ENCODE results near the gene SLC7A8. TPM values are rescaled to one million over a fixed set of nuclear protein-coding genes. Genes with fewer than 3 reads are reported as not detected.

SLC7A8 gene
- total RNA-seq, 1 donor from 2014 or later: 2.3 TPM

DNA sequence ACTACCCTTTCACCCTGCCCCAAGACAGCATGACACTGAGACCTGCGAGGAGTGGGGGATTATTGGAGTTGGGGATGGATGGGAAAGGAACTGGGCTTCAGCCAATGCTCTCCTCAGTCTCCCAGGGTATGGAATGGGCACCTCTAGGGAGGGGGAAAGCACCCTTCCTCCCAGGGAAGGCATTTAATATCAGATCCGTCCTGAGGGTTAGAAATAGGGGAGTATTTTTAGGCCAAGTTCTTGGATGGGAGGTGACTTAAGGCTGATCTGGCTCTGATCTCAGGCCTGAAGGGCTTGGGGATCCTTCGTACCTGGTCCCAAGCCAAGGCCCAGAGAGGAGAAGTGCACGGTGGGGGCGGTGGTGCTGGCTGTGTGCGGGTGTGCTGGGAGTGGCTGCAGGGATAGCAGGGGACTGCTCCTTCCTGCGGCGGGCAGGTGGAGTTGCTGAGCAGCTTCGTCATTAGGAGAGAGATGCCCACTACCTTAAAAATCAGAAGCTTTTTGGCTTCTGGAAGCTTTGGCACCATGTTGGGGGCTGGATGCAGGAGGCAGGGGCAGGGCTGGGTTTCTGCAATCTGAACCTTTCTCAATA lies 57.4 kb downstream of the SLC7A8 start:
- TF ChIP-seq, protein P1, sequence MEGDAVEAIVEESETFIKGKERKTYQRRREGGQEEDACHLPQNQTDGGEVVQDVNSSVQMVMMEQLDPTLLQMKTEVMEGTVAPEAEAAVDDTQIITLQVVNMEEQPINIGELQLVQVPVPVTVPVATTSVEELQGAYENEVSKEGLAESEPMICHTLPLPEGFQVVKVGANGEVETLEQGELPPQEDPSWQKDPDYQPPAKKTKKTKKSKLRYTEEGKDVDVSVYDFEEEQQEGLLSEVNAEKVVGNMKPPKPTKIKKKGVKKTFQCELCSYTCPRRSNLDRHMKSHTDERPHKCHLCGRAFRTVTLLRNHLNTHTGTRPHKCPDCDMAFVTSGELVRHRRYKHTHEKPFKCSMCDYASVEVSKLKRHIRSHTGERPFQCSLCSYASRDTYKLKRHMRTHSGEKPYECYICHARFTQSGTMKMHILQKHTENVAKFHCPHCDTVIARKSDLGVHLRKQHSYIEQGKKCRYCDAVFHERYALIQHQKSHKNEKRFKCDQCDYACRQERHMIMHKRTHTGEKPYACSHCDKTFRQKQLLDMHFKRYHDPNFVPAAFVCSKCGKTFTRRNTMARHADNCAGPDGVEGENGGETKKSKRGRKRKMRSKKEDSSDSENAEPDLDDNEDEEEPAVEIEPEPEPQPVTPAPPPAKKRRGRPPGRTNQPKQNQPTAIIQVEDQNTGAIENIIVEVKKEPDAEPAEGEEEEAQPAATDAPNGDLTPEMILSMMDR (IDR thresholded peaks at IDR 0.05; ENCODE audit: insufficient read depth, low read length, poor library complexity, severe bottlenecking): no peak
- no peak for DNase-seq (ENCODE audit: low read depth)
- no peak overlapping the region for H3K4me3 ChIP-seq (ENCODE audit: low read depth, low read length)
- H3K27me3 ChIP-seq (ENCODE audit: control insufficient read depth, insufficient read depth, low read length): no peaks in the 10 kb centered on the region
- H3K36me3 ChIP-seq (ENCODE audit: control insufficient read depth, insufficient read depth, low read length): no peaks in the 10 kb centered on the region

GRCh38 chr14:23125011-23125410 lies 58.4 kb downstream of the SLC7A8 start:
- Histone ChIP-seq H3K36me3 (ENCODE audit: control insufficient read depth, insufficient read depth, low read length) (no peaks in the 10 kb centered on the region), H3K27me3 (ENCODE audit: control insufficient read depth, insufficient read depth, low read length) (no peaks in the 10 kb centered on the region), H3K4me3 (ENCODE audit: low read depth, low read length) (no peak overlapping the region)
- no peak for DNase-seq (ENCODE audit: low read depth)
- TF ChIP-seq, protein P1 (IDR thresholded peaks at IDR 0.05; ENCODE audit: insufficient read depth, low read length, poor library complexity, severe bottlenecking): no peak

DNA sequence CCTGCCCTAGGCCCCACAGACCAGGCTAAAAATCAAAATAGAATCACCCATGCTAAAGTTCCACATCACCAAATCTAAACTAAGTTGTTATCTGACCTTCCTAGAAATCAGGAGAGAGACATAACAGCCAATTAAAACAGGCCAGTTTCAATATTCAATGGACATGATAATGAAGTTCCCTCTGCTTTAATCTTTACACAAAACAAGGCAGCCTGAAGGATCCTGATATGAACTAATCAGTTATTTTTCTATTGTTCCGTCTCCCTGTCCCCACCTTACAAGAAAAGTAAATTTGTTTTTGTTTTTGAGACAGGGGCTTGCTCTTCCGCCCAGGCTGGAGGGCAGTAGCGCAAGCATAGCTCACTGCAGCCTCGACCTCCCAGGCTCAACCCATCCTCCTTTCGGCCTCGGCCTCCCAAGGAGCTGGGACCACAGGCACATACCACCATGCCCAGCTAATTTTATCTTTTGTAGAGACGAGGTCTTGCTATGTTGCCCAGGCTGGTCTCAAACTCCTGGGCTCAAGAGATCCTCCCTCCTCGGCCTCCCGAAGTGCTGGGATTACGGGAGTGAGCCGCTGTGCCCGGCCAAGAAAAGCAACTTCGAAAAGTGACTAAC lies 59.0 kb downstream of the SLC7A8 start:
- H3K27me3 ChIP-seq (ENCODE audit: control insufficient read depth, insufficient read depth, low read length): no peaks in the 10 kb centered on the region
- no peak for DNase-seq (ENCODE audit: low read depth)
- TF ChIP-seq, protein P1 (IDR thresholded peaks at IDR 0.05; ENCODE audit: insufficient read depth, low read length, poor library complexity, severe bottlenecking): no peak
- H3K36me3 ChIP-seq (ENCODE audit: control insufficient read depth, insufficient read depth, low read length): no peaks in the 10 kb centered on the region
- no peak overlapping the region for H3K4me3 ChIP-seq (ENCODE audit: low read depth, low read length)

- H3K4me3 ChIP-seq (ENCODE audit: low read depth, low read length): no peak overlapping the region
- H3K36me3 ChIP-seq (ENCODE audit: control insufficient read depth, insufficient read depth, low read length): no peaks in the 10 kb centered on the region
- TF ChIP-seq, protein P1 (IDR thresholded peaks at IDR 0.05; ENCODE audit: insufficient read depth, low read length, poor library complexity, severe bottlenecking): no peak
- H3K27me3 ChIP-seq (ENCODE audit: control insufficient read depth, insufficient read depth, low read length): no peaks in the 10 kb centered on the region
- DNase-seq (ENCODE audit: low read depth): no peak
Observed at GRCh38 chr14:23123419-23123818, 60.0 kb downstream of the SLC7A8 start.

- no peaks in the 10 kb centered on the region for H3K27me3 ChIP-seq (ENCODE audit: control insufficient read depth, insufficient read depth, low read length)
- DNase-seq (ENCODE audit: low read depth): no peak
- no peak overlapping the region for H3K4me3 ChIP-seq (ENCODE audit: low read depth, low read length)
- TF ChIP-seq, protein P1 (IDR thresholded peaks at IDR 0.05; ENCODE audit: insufficient read depth, low read length, poor library complexity, severe bottlenecking): no peak
- H3K36me3 ChIP-seq (ENCODE audit: control insufficient read depth, insufficient read depth, low read length): no peaks in the 10 kb centered on the region
Observed at GRCh38 chr14:23122086-23122485, 61.4 kb downstream of the SLC7A8 start.

DNA sequence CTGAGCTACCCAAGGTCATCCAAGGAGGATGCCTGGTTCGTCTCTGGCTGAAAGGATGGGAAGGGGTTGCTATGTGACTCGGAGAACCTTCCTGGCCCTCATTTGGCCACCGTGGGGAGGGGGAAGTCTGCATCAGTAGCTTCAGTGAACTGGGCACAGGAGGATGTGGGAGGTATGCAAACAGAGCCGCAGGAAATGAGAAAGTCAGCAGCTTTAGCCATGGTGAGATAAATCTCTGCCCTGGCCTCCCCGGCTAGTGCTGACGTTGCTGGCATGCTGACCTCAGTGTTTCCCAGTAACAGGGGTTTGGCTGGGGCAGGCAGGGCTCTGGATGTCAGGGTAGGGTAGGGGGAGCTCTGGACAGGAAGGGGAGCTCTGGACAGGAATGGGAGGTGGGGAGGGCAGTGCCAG lies 62.1 kb downstream of the SLC7A8 start:
- Histone ChIP-seq H3K4me3 (ENCODE audit: low read depth, low read length) (no peak overlapping the region), H3K36me3 (ENCODE audit: control insufficient read depth, insufficient read depth, low read length) (no peaks in the 10 kb centered on the region), H3K27me3 (ENCODE audit: control insufficient read depth, insufficient read depth, low read length) (no peaks in the 10 kb centered on the region)
- peak; percentile 55 for DNase-seq (ENCODE audit: low read depth)
- TF ChIP-seq, protein P1 (IDR thresholded peaks at IDR 0.05; ENCODE audit: insufficient read depth, low read length, poor library complexity, severe bottlenecking): no peak

Data from kidney epithelial cell (primary cell).